ENCODE data around the gene RAB6A.
"Not testable (repeated sequence)": the region's sequence is repeated elsewhere in the genome, so short reads cannot be mapped to it uniquely, and the experiment has no call there.

The RAB6A gene

GRCh38 chr11:73755670-73756069 lies 5.2 kb downstream of the RAB6A start:
- no peak for DNase-seq (ENCODE audit: low read depth)
- H3K4me3 ChIP-seq (ENCODE audit: control insufficient read depth, low read depth, low read length): no peak overlapping the region
- no peak for TF ChIP-seq CTCF (conservative IDR thresholded peaks at IDR 0.05; ENCODE audit: control insufficient read depth, insufficient read depth, low read depth, low read length)

GRCh38 chr11:73753938-73754337 lies 6.9 kb downstream of the RAB6A start:
- no peak for TF ChIP-seq CTCF (conservative IDR thresholded peaks at IDR 0.05; ENCODE audit: control insufficient read depth, insufficient read depth, low read depth, low read length)
- H3K4me3 ChIP-seq (ENCODE audit: control insufficient read depth, low read depth, low read length): no peak overlapping the region
- no peak for DNase-seq (ENCODE audit: low read depth)

- H3K4me3 ChIP-seq (ENCODE audit: control insufficient read depth, low read depth, low read length): no peak overlapping the region
- DNase-seq (ENCODE audit: low read depth): no peak
- TF ChIP-seq CTCF (conservative IDR thresholded peaks at IDR 0.05; ENCODE audit: control insufficient read depth, insufficient read depth, low read depth, low read length): no peak
Measured at GRCh38 chr11:73752903-73753302, 8.0 kb downstream of the RAB6A start.

- no peak for TF ChIP-seq CTCF (conservative IDR thresholded peaks at IDR 0.05; ENCODE audit: control insufficient read depth, insufficient read depth, low read depth, low read length)
- no peak overlapping the region for H3K4me3 ChIP-seq (ENCODE audit: control insufficient read depth, low read depth, low read length)
- DNase-seq (ENCODE audit: low read depth): peak; percentile 17
Measured at GRCh38 chr11:73752216-73752867, 8.5 kb downstream of the RAB6A start.

GRCh38 chr11:73750862-73751261 lies 10.0 kb downstream of the RAB6A start:
- not testable (repeated sequence) for H3K4me3 ChIP-seq (ENCODE audit: control insufficient read depth, low read depth, low read length); DNase-seq (ENCODE audit: low read depth)

GRCh38 chr11:73750228-73750627 lies 10.6 kb downstream of the RAB6A start:
- TF ChIP-seq CTCF (conservative IDR thresholded peaks at IDR 0.05; ENCODE audit: control insufficient read depth, insufficient read depth, low read depth, low read length): no peak

GRCh38 chr11:73749118-73749517 lies 11.8 kb downstream of the RAB6A start:
- no peak for DNase-seq (ENCODE audit: low read depth)
- TF ChIP-seq CTCF (conservative IDR thresholded peaks at IDR 0.05; ENCODE audit: control insufficient read depth, insufficient read depth, low read depth, low read length): no peak
- no peak overlapping the region for H3K4me3 ChIP-seq (ENCODE audit: control insufficient read depth, low read depth, low read length)

More at GRCh38 chr11:73750228-73750627, 10.6 kb downstream of the RAB6A start:
- H3K4me3 ChIP-seq (ENCODE audit: control insufficient read depth, low read depth, low read length): no peak overlapping the region
- DNase-seq (ENCODE audit: low read depth): no peak

All from fibroblast of mammary gland (primary cell).